HCT116 (cell line): ENCODE results near the gene UBE2E1. TPM values are rescaled to one million over a fixed set of nuclear protein-coding genes. Genes with fewer than 3 reads are reported as not detected.
A peak's percentile ranks its signal among the peaks of the same experiment; 100 is the strongest.
"Not testable (repeated sequence)": the region's sequence is repeated elsewhere in the genome, so short reads cannot be mapped to it uniquely, and the experiment has no call there.

Source experiments
- ATAC-seq: fragments of 200-7000 bp; cut with Tn5 transposase; 2 replicates; pipeline ENCODE4 v1.9.1; 2020; ENCODE audit warnings: mild to moderate bottlenecking, moderate library complexity
- BruUV-seq: library from RNA; stranded (reverse); fragments of 400-500 nt; replicated peaks from 2 replicates; lab custom pipeline; 2021; lab: Mats Ljungman, UMichigan
- CTCF ChIA-PET: fragments of 300-600 bp; sonication (Branson Sonifier 250); formaldehyde crosslinking; loops from one replicate; lab custom pipeline; 2021; ENCODE audit warnings: antibody characterized with exemption; lab: Charles Lee
- POLR2A ChIA-PET: fragments of 300-600, 350-600 bp; sonication (Branson Sonifier 250); formaldehyde crosslinking; loops from one replicate; lab custom pipeline; 2021; ENCODE audit warnings: antibody characterized with exemption; lab: Charles Lee
- RAD21 ChIA-PET, 2 experiments: fragments of 300-600 bp; sonication (Branson Sonifier 250); formaldehyde crosslinking; loops; one replicate each; lab custom pipeline; 2023; ENCODE audit warnings: low total read pairs in 2 of 2; ENCODE audit not compliant: uncharacterized antibody in 2 of 2, unreplicated experiment in 2 of 2, low non-redundant PET in 1 of 2; lab: Charles Lee
- DNase-seq: peaks from one replicate; pipeline ENCODE4 v3.0.0-alpha.2; 2010; ENCODE audit warnings: low read depth, low spot score
- H2AFZ ChIP-seq: fragments of 200-600 bp; shearing (Covaris generic), sonication (generic); 2 replicates; pipeline ENCODE4 v1.6.1; 2017; ENCODE audit warnings: low read depth, mixed run types, mixed read lengths, antibody characterized with exemption, low read length; ENCODE audit not compliant: poor library complexity, severe bottlenecking
- H3K27ac ChIP-seq: 2 replicates; pipeline ENCODE4 v1.5.1; 2012; ENCODE audit warnings: low read depth, low read length
- H3K27me3 ChIP-seq: fragments of 200-600 bp; sonication (generic); 2 replicates; pipeline ENCODE4 v1.6.1; 2016; ENCODE audit warnings: mixed run types, low read length, mixed read lengths; ENCODE audit not compliant: insufficient read depth
- H3K36me3 ChIP-seq, 2 experiments: fragments of 200-500 bp in 1 of 2; fragments of 200-600 bp in 1 of 2; sonication (Bioruptor generic) in 1 of 2; sonication (generic) in 1 of 2; 2 replicates each; pipeline versions ENCODE4 v1.5.1 to v1.6.1; 2014 to 2016; ENCODE audit warnings: low read length in 2 of 2, inconsistent platforms in 1 of 2, mixed read lengths in 1 of 2, mixed run types in 1 of 2; ENCODE audit not compliant: insufficient read depth in 2 of 2, control insufficient read depth in 1 of 2
- H3K4me1 ChIP-seq, 2 experiments: fragments of 200-600 bp in 1 of 2; sonication (generic) in 1 of 2; 2 replicates each; pipeline versions ENCODE4 v1.5.1 to v1.6.1; 2012 to 2017; ENCODE audit warnings: low read length in 2 of 2, inconsistent platforms in 1 of 2, mild to moderate bottlenecking in 1 of 2, mixed read lengths in 1 of 2, mixed run types in 1 of 2, moderate library complexity in 1 of 2; ENCODE audit not compliant: insufficient read depth in 2 of 2, control insufficient read depth in 1 of 2
- H3K4me2 ChIP-seq: fragments of 200-600 bp; sonication (generic); 2 replicates; pipeline ENCODE4 v1.6.1; 2017; ENCODE audit warnings: mixed run types, low read length, mixed read lengths
- H3K4me3 ChIP-seq, 2 experiments: fragments of 200-600 bp in 1 of 2; sonication (generic) in 1 of 2; replicated peaks in 1 of 2; 2 replicates each; pipeline ENCODE4 v1.5.1; 2011 to 2016; ENCODE audit warnings: low read length in 2 of 2, control low read depth in 1 of 2, low read depth in 1 of 2, mild to moderate bottlenecking in 1 of 2, mixed read lengths in 1 of 2, mixed run types in 1 of 2
- H3K79me2 ChIP-seq: fragments of 200-600 bp; sonication (generic); 2 replicates; pipeline ENCODE4 v1.6.1; 2017; ENCODE audit warnings: mild to moderate bottlenecking, mixed run types, low read length, moderate library complexity, mixed read lengths; ENCODE audit not compliant: insufficient read depth
- H3K9ac ChIP-seq: fragments of 200-600 bp; sonication (generic); 2 replicates; pipeline ENCODE4 v1.6.1; 2016; ENCODE audit warnings: low read length, mixed read lengths
- H3K9me2 ChIP-seq: fragments of 200-600 bp; sonication (generic), shearing (Covaris generic); 2 replicates; pipeline ENCODE4 v1.6.1; 2017; ENCODE audit warnings: mixed run types, mild to moderate bottlenecking, moderate library complexity; ENCODE audit not compliant: insufficient read depth
- H3K9me3 ChIP-seq, 2 experiments: fragments of 200-500 bp in 1 of 2; fragments of 200-600 bp in 1 of 2; sonication (Bioruptor generic) in 1 of 2; sonication (generic) in 1 of 2; 2 replicates each; pipeline ENCODE4 v1.6.1; 2014 to 2017; ENCODE audit warnings: low read length in 2 of 2, mixed read lengths in 2 of 2, inconsistent platforms in 1 of 2, low read depth in 1 of 2, mild to moderate bottlenecking in 1 of 2, mixed run types in 1 of 2, moderate library complexity in 1 of 2; ENCODE audit not compliant: control insufficient read depth in 1 of 2, insufficient read depth in 1 of 2
- H4K20me1 ChIP-seq: fragments of 200-600 bp; sonication (generic), shearing (Covaris generic); 2 replicates; pipeline ENCODE4 v1.6.1; 2017; ENCODE audit warnings: mixed run types, mild to moderate bottlenecking, moderate library complexity; ENCODE audit not compliant: insufficient read depth
- SIN3A ChIP-seq: IDR thresholded peaks from 2 replicates; pipeline ENCODE4 v1.6.1; 2012; ENCODE audit warnings: low read depth
- intact Hi-C: fragments of 100-400 bp; cut with micrococcal nuclease; formaldehyde crosslinking; loops from 2 replicates; pipeline ENCODE4 v1.10.0; 2022
- total RNA-seq: library from RNA; stranded (reverse); gene quantifications from one replicate; pipeline ENCODE4 v1.2.1, GENCODE V29; 2021; ENCODE audit not compliant: unreplicated experiment

Gene UBE2E1
- total RNA-seq, 1 experiment from 2014 or later: 75.1 TPM

DNA sequence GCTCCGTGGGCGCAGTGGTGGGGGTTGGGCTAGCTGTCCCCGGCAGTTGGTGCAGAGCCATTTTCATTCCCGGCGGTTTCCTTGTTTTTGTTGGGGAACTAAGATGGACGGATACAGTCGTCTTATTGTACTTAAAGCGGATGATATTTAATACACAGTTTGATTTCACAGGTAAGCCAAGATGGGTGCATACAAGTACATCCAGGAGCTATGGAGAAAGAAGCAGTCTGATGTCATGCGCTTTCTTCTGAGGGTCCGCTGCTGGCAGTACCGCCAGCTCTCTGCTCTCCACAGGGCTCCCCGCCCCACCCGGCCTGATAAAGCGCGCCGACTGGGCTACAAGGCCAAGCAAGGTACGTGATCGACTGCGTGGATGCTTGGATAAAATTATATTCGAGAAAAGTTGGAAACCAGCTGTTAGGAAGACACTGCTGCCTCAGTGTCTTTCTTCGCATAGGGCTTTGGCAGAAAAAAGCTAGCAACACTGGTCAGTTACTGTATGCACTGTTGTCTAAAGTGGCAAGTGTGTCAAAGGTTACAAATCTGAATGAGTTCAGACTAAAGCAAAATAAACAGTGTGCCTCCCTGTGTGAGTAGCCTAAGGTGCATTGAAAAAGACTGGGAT, 112.0 kb downstream of the UBE2E1 start:
- Histone ChIP-seq H3K79me2 (peaks cover 68% of the 10 kb centered on the region), H3K27ac (peak overlapping the region; percentile 83), H4K20me1 (peaks cover 28% of the 10 kb centered on the region; the same call in 1 of the 2 replicates), H3K4me1 (peaks cover 14 to 23% of the 10 kb centered on the region in 2 experiments; a peak in 3 of 4 replicates), H3K36me3 (peaks cover 16 to 26% of the 10 kb centered on the region in 2 experiments), H3K9ac (peak overlapping the region; percentile 98), H3K4me2 (peak overlapping the region; percentile 83), H3K4me3 (peak overlapping the region; percentile 87 to 97)
- POLR2A ChIA-PET: interaction anchor here (1.0 to 4.1 kb wide), 13 partner anchors 10 to 680 kb away, joined by 3 to 69 read pairs (median 4); no protein-coding TSS in a partner anchor
- H3K9me3 ChIP-seq, CTCF ChIA-PET, DNase-seq, H3K9me2 ChIP-seq, H3K27me3 ChIP-seq, RAD21 ChIA-PET, H2AFZ ChIP-seq, BruUV-seq: not testable (repeated sequence)
- intact Hi-C loops: loop anchor here (1.0 kb wide), 1 partner anchor 29 kb away; no protein-coding TSS in a partner anchor
- TF ChIP-seq SIN3A: peak; percentile 41
- peak; percentile 40 for ATAC-seq

DNA sequence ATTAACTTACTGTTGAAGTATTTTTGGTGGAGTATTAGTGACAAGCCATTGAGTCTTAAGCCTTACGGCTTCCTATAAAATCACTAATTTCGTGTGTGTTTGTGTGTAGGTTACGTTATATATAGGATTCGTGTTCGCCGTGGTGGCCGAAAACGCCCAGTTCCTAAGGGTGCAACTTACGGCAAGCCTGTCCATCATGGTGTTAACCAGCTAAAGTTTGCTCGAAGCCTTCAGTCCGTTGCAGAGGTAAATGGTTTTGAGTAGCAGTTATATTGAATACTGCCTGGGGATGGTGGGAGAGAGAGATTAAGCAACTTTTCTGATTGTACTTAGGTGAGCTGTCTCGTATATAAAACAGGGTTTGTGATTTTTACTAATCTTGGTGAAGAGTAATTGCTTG, 112.6 kb downstream of the UBE2E1 start:
- RAD21 ChIA-PET, H3K27me3 ChIP-seq, intact Hi-C loops, CTCF ChIA-PET, H2AFZ ChIP-seq, H3K9me2 ChIP-seq, BruUV-seq, ATAC-seq, DNase-seq, H3K9me3 ChIP-seq: not testable (repeated sequence)
- Histone ChIP-seq H3K4me2 (peak overlapping the region; percentile 83), H3K79me2 (peaks cover 63% of the 10 kb centered on the region), H3K4me3 (peak overlapping the region; percentile 87 to 97), H3K36me3 (peaks cover 16 to 26% of the 10 kb centered on the region in 2 experiments), H3K4me1 (peaks cover 14 to 23% of the 10 kb centered on the region in 2 experiments; a peak in 3 of 4 replicates), H4K20me1 (peaks cover 28% of the 10 kb centered on the region; the same call in 1 of the 2 replicates), H3K27ac (peak overlapping the region; percentile 83; the same call in 1 of the 2 replicates), H3K9ac (peak overlapping the region; percentile 98)
- POLR2A ChIA-PET: interaction anchor here (0.9 to 4.1 kb wide), 4 partner anchors 9 to 28 kb away, joined by 3 to 69 read pairs (median 12); no protein-coding TSS in a partner anchor
